ENCODE data around the gene TBX19. TPM values are rescaled to one million over a fixed set of nuclear protein-coding genes. Genes with fewer than 3 reads are reported as not detected.

Gene TBX19
- 2.9 and 5.4 TPM in 2 replicates for total RNA-seq (2014; rRNA removed; shearing (Covaris generic); ENCODE audit: low replicate concordance)

GRCh38 chr1:168280296-168280927, at the start of gene TBX19:
Gene TBX19, plus strand, starts transcription at chr1:168280877. Its CDS starts 214 bp downstream, at chr1:168281091.
- in situ Hi-C loops (cut with HindIII; ENCODE audit: low pct_unique_long_range_greater_than_20kb, low sequenced_read_pairs) = no loop called here
- DNase-seq (ENCODE audit: low read depth) = no peak

- peak; percentile 53 for DNase-seq (ENCODE audit: low read depth)
- in situ Hi-C loops (cut with HindIII; ENCODE audit: low pct_unique_long_range_greater_than_20kb, low sequenced_read_pairs) = no loop called here
Observed at GRCh38 chr1:168234846-168235547, 45.7 kb upstream of the TBX19 start.

- DNase-seq (ENCODE audit: low read depth) = no peak
- in situ Hi-C loops (cut with HindIII; ENCODE audit: low pct_unique_long_range_greater_than_20kb, low sequenced_read_pairs) = no loop called here
Observed at GRCh38 chr1:168235548-168235885, 45.2 kb upstream of the TBX19 start.

- in situ Hi-C loops (cut with HindIII; ENCODE audit: low pct_unique_long_range_greater_than_20kb, low sequenced_read_pairs) = no loop called here
- no peak for DNase-seq (ENCODE audit: low read depth)
Observed at GRCh38 chr1:168235937-168236336, 44.7 kb upstream of the TBX19 start.

GRCh38 chr1:168236836-168237611, 43.7 kb upstream of the TBX19 start:
- in situ Hi-C loops (cut with HindIII; ENCODE audit: low pct_unique_long_range_greater_than_20kb, low sequenced_read_pairs) = no loop called here
- no peak for DNase-seq (ENCODE audit: low read depth)

- no peak for DNase-seq (ENCODE audit: low read depth)
- in situ Hi-C loops (cut with HindIII; ENCODE audit: low pct_unique_long_range_greater_than_20kb, low sequenced_read_pairs) = no loop called here
Observed at GRCh38 chr1:168243198-168243597, 37.5 kb upstream of the TBX19 start.

GRCh38 chr1:168243636-168244212, 37.0 kb upstream of the TBX19 start:
- in situ Hi-C loops (cut with HindIII; ENCODE audit: low pct_unique_long_range_greater_than_20kb, low sequenced_read_pairs) = no loop called here
- no peak for DNase-seq (ENCODE audit: low read depth)

- DNase-seq (ENCODE audit: low read depth) = no peak
- in situ Hi-C loops (cut with HindIII; ENCODE audit: low pct_unique_long_range_greater_than_20kb, low sequenced_read_pairs) = no loop called here
Observed at GRCh38 chr1:168245042-168245441, 35.6 kb upstream of the TBX19 start.

GRCh38 chr1:168246506-168246905, 34.2 kb upstream of the TBX19 start:
- in situ Hi-C loops (cut with HindIII; ENCODE audit: low pct_unique_long_range_greater_than_20kb, low sequenced_read_pairs) = no loop called here
- no peak for DNase-seq (ENCODE audit: low read depth)

GRCh38 chr1:168252204-168252733, 28.4 kb upstream of the TBX19 start:
- no peak for DNase-seq (ENCODE audit: low read depth)
- in situ Hi-C loops (cut with HindIII; ENCODE audit: low pct_unique_long_range_greater_than_20kb, low sequenced_read_pairs) = no loop called here

- DNase-seq (ENCODE audit: low read depth) = no peak
- in situ Hi-C loops (cut with HindIII; ENCODE audit: low pct_unique_long_range_greater_than_20kb, low sequenced_read_pairs) = no loop called here
Observed at GRCh38 chr1:168256164-168256563, 24.5 kb upstream of the TBX19 start.

- no peak for DNase-seq (ENCODE audit: low read depth)
- in situ Hi-C loops (cut with HindIII; ENCODE audit: low pct_unique_long_range_greater_than_20kb, low sequenced_read_pairs) = no loop called here
Observed at GRCh38 chr1:168257397-168257796, 23.3 kb upstream of the TBX19 start.

- DNase-seq (ENCODE audit: low read depth) = no peak
- in situ Hi-C loops (cut with HindIII; ENCODE audit: low pct_unique_long_range_greater_than_20kb, low sequenced_read_pairs) = no loop called here
Observed at GRCh38 chr1:168259567-168259966, 21.1 kb upstream of the TBX19 start.

GRCh38 chr1:168260393-168260792, 20.3 kb upstream of the TBX19 start:
- DNase-seq (ENCODE audit: low read depth) = no peak
- in situ Hi-C loops (cut with HindIII; ENCODE audit: low pct_unique_long_range_greater_than_20kb, low sequenced_read_pairs) = no loop called here

GRCh38 chr1:168261390-168261789, 19.3 kb upstream of the TBX19 start:
- no peak for DNase-seq (ENCODE audit: low read depth)
- in situ Hi-C loops (cut with HindIII; ENCODE audit: low pct_unique_long_range_greater_than_20kb, low sequenced_read_pairs) = no loop called here

GRCh38 chr1:168263130-168263529, 17.5 kb upstream of the TBX19 start:
- in situ Hi-C loops (cut with HindIII; ENCODE audit: low pct_unique_long_range_greater_than_20kb, low sequenced_read_pairs) = no loop called here
- no peak for DNase-seq (ENCODE audit: low read depth)

GRCh38 chr1:168264296-168264695, 16.4 kb upstream of the TBX19 start:
- in situ Hi-C loops (cut with HindIII; ENCODE audit: low pct_unique_long_range_greater_than_20kb, low sequenced_read_pairs) = no loop called here
- no peak for DNase-seq (ENCODE audit: low read depth)

GRCh38 chr1:168265596-168265995, 15.1 kb upstream of the TBX19 start:
- in situ Hi-C loops (cut with HindIII; ENCODE audit: low pct_unique_long_range_greater_than_20kb, low sequenced_read_pairs) = no loop called here
- no peak for DNase-seq (ENCODE audit: low read depth)

Data from Caki2 (cell line).